SK-N-SH (cell line): ENCODE data around the gene TIE1. TPM values are rescaled to one million over a fixed set of nuclear protein-coding genes. Genes with fewer than 3 reads are reported as not detected.

Experiments used
- CTCF ChIA-PET: fragments of 300-600, 350-600 bp; formaldehyde crosslinking; extraction: SDS; loops from one replicate; lab custom pipeline; 2021; lab: Yijun Ruan, JAX
- POLR2A ChIA-PET: fragments of 350-600 bp; sonication (Branson Sonifier 250); formaldehyde crosslinking; extraction: SDS; loops from one replicate; lab custom pipeline; 2020; ENCODE audit warnings: antibody characterized with exemption, inconsistent platforms; lab: Yijun Ruan, JAX
- DNase-seq: peaks from one replicate; pipeline ENCODE4 v3.0.0; 2012
- H2AFZ ChIP-seq: fragments of 200-600 bp; sonication (generic); 2 replicates; pipeline ENCODE4 v1.8.1; 2016; ENCODE audit warnings: antibody characterized with exemption, mild to moderate bottlenecking, low read depth
- H3F3A ChIP-seq: fragments of 200-600 bp; sonication (generic); replicated peaks from 2 replicates; pipeline ENCODE3; 2016; ENCODE audit warnings: antibody characterized with exemption, mild to moderate bottlenecking; ENCODE audit not compliant: insufficient read depth
- H3K27ac ChIP-seq, 2 experiments: fragments of 200-500 bp in 1 of 2; fragments of 200-600 bp in 1 of 2; sonication (Bioruptor generic) in 1 of 2; sonication (generic), shearing (Covaris generic) in 1 of 2; 2 replicates each; pipeline versions ENCODE4 v1.5.1 to v1.6.1; 2014 to 2016; ENCODE audit warnings: low read depth in 2 of 2, inconsistent platforms in 1 of 2, low read length in 1 of 2, mild to moderate bottlenecking in 1 of 2, mixed read lengths in 1 of 2
- H3K27me3 ChIP-seq: fragments of 200-600 bp; sonication (generic), shearing (Covaris generic); 2 replicates; pipeline ENCODE4 v1.6.1; 2016; ENCODE audit warnings: mixed run types; ENCODE audit not compliant: insufficient read depth
- H3K36me3 ChIP-seq, 2 experiments: fragments of 200-500 bp in 1 of 2; fragments of 200-600 bp in 1 of 2; sonication (Bioruptor generic) in 1 of 2; sonication (generic) in 1 of 2; replicated peaks in 1 of 2; 2 replicates each; pipeline versions ENCODE3 to v1.5.1; 2014 to 2016; ENCODE audit warnings: low read length in 1 of 2, mild to moderate bottlenecking in 1 of 2; ENCODE audit not compliant: insufficient read depth in 2 of 2, control insufficient read depth in 1 of 2
- H3K4me1 ChIP-seq, 2 experiments: fragments of 200-500 bp in 1 of 2; fragments of 200-600 bp in 1 of 2; sonication (Bioruptor generic) in 1 of 2; sonication (generic), shearing (Covaris generic) in 1 of 2; 2 replicates each; pipeline versions ENCODE4 v1.5.1 to v1.6.1; 2014 to 2016; ENCODE audit warnings: low read depth in 1 of 2, low read length in 1 of 2, mixed run types in 1 of 2; ENCODE audit not compliant: insufficient read depth in 2 of 2, control insufficient read depth in 1 of 2
- H3K4me2 ChIP-seq: fragments of 200-600 bp; sonication (generic), shearing (Covaris generic); 2 replicates; pipeline ENCODE4 v1.6.1; 2017; ENCODE audit warnings: mixed run types
- H3K4me3 ChIP-seq, 2 experiments: fragments of 200-500 bp in 1 of 2; fragments of 200-600 bp in 1 of 2; sonication (Bioruptor generic) in 1 of 2; sonication (generic), shearing (Covaris generic) in 1 of 2; 2 replicates each; pipeline versions ENCODE4 v1.5.1 to v1.8.1; 2014 to 2016; ENCODE audit warnings: low read depth in 2 of 2, inconsistent platforms in 1 of 2, low read length in 1 of 2, mild to moderate bottlenecking in 1 of 2, mixed read lengths in 1 of 2, moderate library complexity in 1 of 2
- H3K79me2 ChIP-seq: fragments of 200-600 bp; sonication (generic); 2 replicates; pipeline ENCODE4 v1.8.1; 2017; ENCODE audit warnings: mild to moderate bottlenecking; ENCODE audit not compliant: insufficient read depth
- H3K9ac ChIP-seq: fragments of 200-600 bp; sonication (generic); 2 replicates; pipeline ENCODE4 v1.6.1; 2017; ENCODE audit warnings: mixed run types
- H3K9me2 ChIP-seq: fragments of 200-600 bp; sonication (generic); 2 replicates; pipeline ENCODE4 v1.6.1; 2017; ENCODE audit warnings: mixed run types
- H3K9me3 ChIP-seq: fragments of 200-600 bp; sonication (generic); 2 replicates; pipeline ENCODE4 v1.6.1; 2017; ENCODE audit warnings: mixed run types, mild to moderate bottlenecking, moderate library complexity
- H4K20me1 ChIP-seq: fragments of 200-600 bp; sonication (generic); 2 replicates; pipeline ENCODE4 v1.6.1; 2017; ENCODE audit warnings: mild to moderate bottlenecking, mixed run types; ENCODE audit not compliant: insufficient read depth
- CTCF ChIP-seq: fragments of 200-600 bp; sonication (generic); IDR thresholded peaks from 2 replicates; pipeline ENCODE4 v1.6.1; 2017; ENCODE audit warnings: antibody characterized with exemption, mild to moderate bottlenecking, moderate library complexity
- IRF3 ChIP-seq: fragments of 150-350 bp; IDR thresholded peaks from 2 replicates; pipeline ENCODE4 v1.6.1; 2016; ENCODE audit warnings: mild to moderate bottlenecking, low read depth, low read length
- MAX ChIP-seq: IDR thresholded peaks from 2 replicates; pipeline ENCODE4 v1.4.0; 2012; ENCODE audit warnings: low read depth
- PBX3 ChIP-seq: IDR thresholded peaks from 2 replicates; pipeline ENCODE4; 2012
- POLR2AphosphoS5 ChIP-seq: IDR thresholded peaks from 2 replicates; pipeline ENCODE4 v1.6.1; 2012; ENCODE audit warnings: low read depth, low read length
- RXRA ChIP-seq: IDR thresholded peaks from 2 replicates; pipeline ENCODE4 v1.4.0; 2012; ENCODE audit warnings: low read depth, mild to moderate bottlenecking, borderline replicate concordance
- SMC3 ChIP-seq: IDR thresholded peaks from 2 replicates; pipeline ENCODE4 v1.6.1; 2012; ENCODE audit warnings: low read depth, low read length, improper control_type of control experiment
- TAF1 ChIP-seq: IDR thresholded peaks from 2 replicates; pipeline ENCODE4 v1.6.1; 2012; ENCODE audit warnings: low read depth, mild to moderate bottlenecking, low read length, moderate library complexity, borderline replicate concordance
- WGBS: methylation state at CpG from one replicate; pipeline ENCODE4 v1.1.6; 2017; ENCODE audit warnings: low lambda C conversion rate; 5-methylcytosine and 5-hydroxymethylcytosine counted together
- polyA plus RNA-seq, 3 experiments: library from polyadenylated mRNA; depleted of rRNA; stranded (reverse); fragments of >200 nt; gene quantifications; 2 replicates each; pipeline ENCODE4 v1.2.3, GENCODE V29; 2012

TIE1 gene
- polyA plus RNA-seq, 1 of the 3 experiments (the other 2 are of a cell fraction): 1.6 TPM

- TF ChIP-seq PBX3 (no peak), POLR2AphosphoS5 (no peak), TAF1 (no peak), MAX (no peak)
These were observed 15.4 kb downstream of the TIE1 start (continued) for GRCh38 chr1:43315963-43316737.

- H4K20me1 ChIP-seq: no peaks in the 10 kb centered on the region
- DNase-seq: no peak
- TF ChIP-seq CTCF (0 out of 2 replicates have a peak, but pooled peaks have one; percentile 12), RXRA (no peak), IRF3 (no peak), SMC3 (no peak)
- H3K27me3 ChIP-seq: no peaks in the 10 kb centered on the region
- H3F3A ChIP-seq: no peaks in the 10 kb centered on the region
- H3K79me2 ChIP-seq: no peaks in the 10 kb centered on the region
- CTCF ChIA-PET: interaction anchor here (0.8 to 1.5 kb wide), 3 partner anchors 10 to 223 kb away, joined by 3 to 4 read pairs (median 3); no protein-coding TSS in a partner anchor
- no peak overlapping the region for H3K9ac ChIP-seq
- H3K4me3 ChIP-seq: no peak overlapping the region
- H3K9me3 ChIP-seq: no peaks in the 10 kb centered on the region
- H3K36me3 ChIP-seq: no peaks in the 10 kb centered on the region
- no peak overlapping the region for H3K4me2 ChIP-seq
- no peaks in the 10 kb centered on the region for H3K4me1 ChIP-seq
- no peak overlapping the region for H3K27ac ChIP-seq
- no peak overlapping the region for H2AFZ ChIP-seq
- WGBS: 80% methylated on average over 12 of the region's 16 CpGs
- H3K9me2 ChIP-seq: no peaks in the 10 kb centered on the region
- POLR2A ChIA-PET: no interaction called here
These were observed 16.1 kb downstream of the TIE1 start for GRCh38 chr1:43316738-43317520.
